Nephron progenitor cell (in vitro differentiated cells): ENCODE results near the gene TFPT.

Experiments used
- DNase-seq: peaks from one replicate; pipeline ENCODE4 v3.0.0; 2021
- H3K27ac Mint-ChIP-seq: 2 replicates; pipeline ENCODE4 v1.8.0; 2021; ENCODE audit warnings: mild to moderate bottlenecking, moderate library complexity, mixed read lengths
- H3K27me3 Mint-ChIP-seq: 2 replicates; pipeline ENCODE4 v1.8.0; 2021; ENCODE audit warnings: mild to moderate bottlenecking, low read depth, mixed read lengths; ENCODE audit not compliant: poor library complexity
- H3K36me3 Mint-ChIP-seq: 2 replicates; pipeline ENCODE4 v1.8.0; 2021; ENCODE audit warnings: low read depth, mixed read lengths
- H3K4me1 Mint-ChIP-seq: 2 replicates; pipeline ENCODE4 v1.8.0; 2021; ENCODE audit warnings: mixed read lengths
- H3K4me3 Mint-ChIP-seq: 2 replicates; pipeline ENCODE4 v1.8.0; 2021; ENCODE audit warnings: mild to moderate bottlenecking, moderate library complexity, mixed read lengths
- H3K9me3 Mint-ChIP-seq: 2 replicates; pipeline ENCODE4 v1.8.0; 2021; ENCODE audit warnings: mild to moderate bottlenecking, moderate library complexity, mixed read lengths
- TF ChIP-seq, protein P1 (sequence below): fragments of 200-600 bp; sonication (generic); IDR thresholded peaks from 2 replicates; pipeline ENCODE4 v1.5.0; 2021; ENCODE audit warnings: antibody characterized with exemption

TFPT gene

DNA sequence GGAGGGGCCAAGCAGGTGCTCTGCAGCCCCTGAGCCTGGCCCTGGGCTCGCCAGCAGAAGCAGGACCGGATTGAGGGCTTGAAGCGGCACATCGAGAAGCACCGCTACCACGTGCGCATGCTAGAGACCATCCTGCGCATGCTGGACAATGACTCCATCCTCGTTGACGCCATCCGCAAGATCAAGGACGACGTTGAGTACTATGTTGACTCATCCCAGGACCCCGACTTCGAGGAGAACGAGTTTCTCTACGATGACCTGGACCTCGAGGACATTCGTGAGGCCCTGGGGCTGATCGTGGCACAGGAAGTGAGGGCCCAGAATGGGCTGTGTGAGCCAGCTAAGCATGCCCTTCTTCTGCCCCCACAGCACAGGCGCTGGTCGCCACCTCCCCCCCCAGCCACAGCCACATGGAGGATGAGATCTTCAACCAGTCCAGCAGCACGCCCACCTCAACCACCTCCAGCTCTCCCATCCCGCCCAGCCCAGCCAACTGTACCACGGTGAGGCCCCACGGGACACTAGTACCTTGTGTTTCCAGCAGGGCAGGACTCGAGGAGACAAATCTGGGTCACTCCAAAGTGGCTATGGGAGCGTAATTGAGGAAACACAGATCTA lies 30.2 kb upstream of the TFPT start:
- H3K9me3 Mint-ChIP-seq, result no peaks in the 10 kb centered on the region
- peaks cover 12% of the 10 kb centered on the region for H3K4me1 Mint-ChIP-seq
- peaks cover 3% of the 10 kb centered on the region for H3K27me3 Mint-ChIP-seq
- peak overlapping the region; percentile 32 for H3K27ac Mint-ChIP-seq
- DNase-seq, result no peak
- TF ChIP-seq, protein P1, sequence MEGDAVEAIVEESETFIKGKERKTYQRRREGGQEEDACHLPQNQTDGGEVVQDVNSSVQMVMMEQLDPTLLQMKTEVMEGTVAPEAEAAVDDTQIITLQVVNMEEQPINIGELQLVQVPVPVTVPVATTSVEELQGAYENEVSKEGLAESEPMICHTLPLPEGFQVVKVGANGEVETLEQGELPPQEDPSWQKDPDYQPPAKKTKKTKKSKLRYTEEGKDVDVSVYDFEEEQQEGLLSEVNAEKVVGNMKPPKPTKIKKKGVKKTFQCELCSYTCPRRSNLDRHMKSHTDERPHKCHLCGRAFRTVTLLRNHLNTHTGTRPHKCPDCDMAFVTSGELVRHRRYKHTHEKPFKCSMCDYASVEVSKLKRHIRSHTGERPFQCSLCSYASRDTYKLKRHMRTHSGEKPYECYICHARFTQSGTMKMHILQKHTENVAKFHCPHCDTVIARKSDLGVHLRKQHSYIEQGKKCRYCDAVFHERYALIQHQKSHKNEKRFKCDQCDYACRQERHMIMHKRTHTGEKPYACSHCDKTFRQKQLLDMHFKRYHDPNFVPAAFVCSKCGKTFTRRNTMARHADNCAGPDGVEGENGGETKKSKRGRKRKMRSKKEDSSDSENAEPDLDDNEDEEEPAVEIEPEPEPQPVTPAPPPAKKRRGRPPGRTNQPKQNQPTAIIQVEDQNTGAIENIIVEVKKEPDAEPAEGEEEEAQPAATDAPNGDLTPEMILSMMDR, result no peak
- peaks cover 64% of the 10 kb centered on the region for H3K36me3 Mint-ChIP-seq
- no peak overlapping the region for H3K4me3 Mint-ChIP-seq

DNA sequence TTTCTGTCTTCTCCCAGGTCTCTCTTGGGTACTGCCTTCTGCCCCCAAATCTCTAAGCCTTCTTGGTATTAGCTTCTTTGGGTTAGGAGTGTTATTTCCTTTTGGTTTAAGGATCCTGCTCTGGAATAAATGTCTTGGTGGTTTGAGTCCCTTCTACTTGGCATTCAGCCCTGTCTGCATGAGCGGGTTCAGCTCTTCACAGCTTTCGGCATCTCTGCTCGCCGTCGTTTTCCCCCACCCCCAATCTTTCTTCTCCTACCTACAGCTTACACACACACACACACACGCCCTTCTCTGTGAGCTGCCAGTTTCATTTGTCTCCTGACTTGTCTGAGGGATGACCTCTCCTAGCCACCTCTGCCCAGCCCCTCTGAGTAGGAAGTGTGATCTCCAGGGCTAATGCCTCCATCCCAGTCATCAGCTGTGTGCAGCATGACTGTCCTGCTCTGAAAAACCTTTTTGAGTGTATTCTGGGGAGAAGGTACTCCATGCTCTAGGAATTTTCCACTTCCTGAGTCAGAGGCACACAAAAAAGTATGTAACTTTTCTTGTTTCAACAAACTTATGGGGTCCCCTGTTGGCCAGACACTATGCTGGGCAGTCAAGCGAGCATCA lies 26.8 kb upstream of the TFPT start:
- no peak for DNase-seq
- Mint-ChIP-seq H3K36me3 (peaks cover 51% of the 10 kb centered on the region), H3K27ac (peak overlapping the region; percentile 91), H3K27me3 (no peaks in the 10 kb centered on the region), H3K9me3 (no peaks in the 10 kb centered on the region), H3K4me3 (no peak overlapping the region), H3K4me1 (peaks cover 34% of the 10 kb centered on the region)
- TF ChIP-seq, protein P1, result no peak

DNA sequence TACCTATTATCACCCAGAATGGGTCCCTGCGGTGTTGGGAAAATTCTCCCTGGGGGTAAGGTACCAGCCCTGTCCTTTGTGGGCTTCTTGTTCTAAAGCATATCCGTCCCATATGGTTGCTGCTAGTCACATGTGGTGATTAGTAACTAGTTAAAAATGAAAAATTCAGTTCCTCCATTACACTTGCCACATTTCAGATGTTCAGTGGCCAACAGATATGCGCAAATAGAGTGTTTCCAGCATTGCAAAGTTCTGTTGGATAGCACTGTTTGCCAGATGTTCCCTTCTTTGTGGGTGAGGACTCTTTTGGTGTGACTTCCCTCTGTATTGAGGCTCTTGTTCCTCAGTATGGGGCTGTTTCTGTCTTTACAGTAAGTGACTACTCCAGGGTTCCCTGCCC lies 25.9 kb upstream of the TFPT start:
- H3K4me1 Mint-ChIP-seq, result peaks cover 40% of the 10 kb centered on the region
- H3K27me3 Mint-ChIP-seq, result no peaks in the 10 kb centered on the region
- DNase-seq, result no peak
- H3K36me3 Mint-ChIP-seq, result peaks cover 44% of the 10 kb centered on the region
- no peak overlapping the region for H3K27ac Mint-ChIP-seq
- no peak overlapping the region for H3K4me3 Mint-ChIP-seq
- no peaks in the 10 kb centered on the region for H3K9me3 Mint-ChIP-seq
- TF ChIP-seq, protein P1, result no peak

DNA sequence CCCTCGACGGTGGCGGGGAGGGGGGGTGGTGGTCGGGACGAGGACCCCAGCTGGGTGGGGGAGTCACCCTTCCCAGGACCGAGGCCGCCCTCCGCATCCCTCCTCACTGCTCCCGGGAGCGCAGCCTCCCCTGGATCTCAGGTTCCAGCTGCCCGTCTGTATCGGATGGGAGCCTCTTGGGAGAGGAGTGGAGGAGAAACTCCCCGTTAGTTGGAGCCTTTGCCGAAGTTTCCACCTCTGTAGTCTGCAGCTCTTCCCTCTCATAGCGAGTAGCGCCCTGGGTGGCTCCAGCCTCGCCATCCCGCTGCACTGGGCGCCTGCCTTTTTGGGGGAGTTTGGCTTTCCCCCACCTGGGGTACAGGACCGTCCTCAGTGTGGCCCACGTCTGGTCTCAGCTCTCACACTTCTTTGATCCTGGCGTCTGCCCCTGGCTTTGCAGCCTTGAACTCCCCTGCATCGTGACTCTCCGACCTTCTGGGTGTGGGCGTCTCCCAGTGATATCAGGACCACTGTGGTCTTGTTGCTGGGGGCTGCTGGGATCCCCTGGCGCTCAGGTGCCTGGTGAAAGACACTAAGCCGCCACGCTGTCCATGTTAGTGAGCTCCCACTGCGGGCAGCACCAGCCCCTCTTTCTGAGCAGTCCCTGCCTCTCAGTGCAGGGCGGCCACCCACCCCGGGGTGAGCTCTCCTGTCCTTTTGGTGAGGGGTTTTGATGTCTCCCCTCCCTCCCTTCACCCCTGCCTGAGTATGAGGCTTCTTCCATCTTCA lies 23.2 kb upstream of the TFPT start:
- TF ChIP-seq, protein P1, result no peak
- Mint-ChIP-seq H3K4me3 (peak overlapping the region; percentile 92), H3K27me3 (peaks cover 3% of the 10 kb centered on the region), H3K27ac (peak overlapping the region; percentile 96), H3K36me3 (peaks cover 27% of the 10 kb centered on the region), H3K4me1 (peaks cover 55% of the 10 kb centered on the region), H3K9me3 (peaks cover 6% of the 10 kb centered on the region)
- peak; percentile 20 for DNase-seq

DNA sequence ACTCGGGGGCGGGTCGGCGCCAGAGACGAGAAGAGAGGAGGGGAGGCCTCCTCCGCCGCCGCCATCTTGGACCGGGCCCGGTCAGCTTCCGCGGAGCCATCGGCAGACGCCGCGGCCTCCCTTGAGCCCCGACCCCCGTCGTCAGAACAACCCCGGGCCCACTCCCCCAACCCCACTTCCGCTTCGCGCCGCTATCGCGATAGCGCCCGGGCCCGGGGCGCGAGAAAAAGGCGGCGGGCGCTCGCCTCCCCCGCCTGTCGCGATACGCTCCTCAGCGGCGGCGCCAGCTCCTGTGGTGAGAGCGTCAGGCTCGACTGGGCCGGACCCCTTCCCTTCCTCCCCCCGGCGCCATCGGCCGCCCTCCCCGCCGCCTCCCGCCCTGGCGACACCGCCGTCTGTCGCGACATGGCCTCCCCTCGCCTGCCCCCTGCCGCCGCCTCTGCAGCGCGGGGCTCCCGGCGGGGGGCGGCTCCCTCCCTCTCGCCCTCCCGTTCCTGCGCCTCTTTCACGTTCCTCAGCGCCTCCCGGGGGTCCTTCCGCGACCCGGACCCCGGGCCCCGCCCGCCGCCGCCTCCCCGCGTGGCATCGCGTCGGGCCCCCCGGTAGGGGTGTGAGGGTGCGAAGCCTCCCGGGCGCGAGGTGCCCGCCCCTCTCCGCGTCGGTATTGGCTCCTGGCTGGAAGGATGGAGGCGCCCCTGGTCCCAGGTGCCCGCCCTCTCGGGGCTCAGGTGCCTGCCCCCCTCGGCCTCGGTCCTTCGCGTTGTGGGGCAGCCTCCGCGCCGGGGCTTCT lies 22.4 kb upstream of the TFPT start, which contains the start of gene CNOT3:
Gene CNOT3 (plus strand): TSS at position 64 of the 790 bp plus-strand sequence. CDS start 5,217 bp downstream, outside the sequence.
- H3K9me3 Mint-ChIP-seq, result peaks cover 6% of the 10 kb centered on the region
- peak; percentile 60 for DNase-seq
- peaks cover 19% of the 10 kb centered on the region for H3K36me3 Mint-ChIP-seq
- H3K27me3 Mint-ChIP-seq, result peaks cover 3% of the 10 kb centered on the region
- H3K27ac Mint-ChIP-seq, result peak within 1 kb of the TSS; percentile 98
- TF ChIP-seq, protein P1, result peak; percentile 26
- peaks cover 55% of the 10 kb centered on the region for H3K4me1 Mint-ChIP-seq
- H3K4me3 Mint-ChIP-seq, result peak within 1 kb of the TSS; percentile 92
